HG03565 (cell line): ENCODE results near the gene SYNCRIP.
A peak's percentile ranks its signal among the peaks of the same experiment; 100 is the strongest.
"Not testable (repeated sequence)": the region's sequence is repeated elsewhere in the genome, so short reads cannot be mapped to it uniquely, and the experiment has no call there.

Experiments used
- ATAC-seq: cut with Tn5 transposase; IDR thresholded peaks from one replicate; pipeline ENCODE4 v1.9.1; 2021; ENCODE audit warnings: mild to moderate bottlenecking, moderate library complexity; ENCODE audit not compliant: unreplicated experiment

The SYNCRIP gene

GRCh38 chr6:85600713-85601313 is 41.9 kb downstream of the SYNCRIP start:
- ATAC-seq: no peak

GRCh38 chr6:85594197-85594930 is 48.3 kb downstream of the SYNCRIP start:
- ATAC-seq: no peak

GRCh38 chr6:85593438-85594196 is 49.1 kb downstream of the SYNCRIP start, which contains the start of gene SNX14:
Gene SNX14 (minus strand): TSS chr6:85593858. CDS start chr6:85593718, 140 bp downstream.
- ATAC-seq: peak; percentile 90

- ATAC-seq: no peak
These were observed 50.7 kb downstream of the SYNCRIP start for GRCh38 chr6:85592033-85592432.

GRCh38 chr6:85591207-85591606 is 51.5 kb downstream of the SYNCRIP start:
- no peak for ATAC-seq

- ATAC-seq: no peak
These were observed 56.9 kb downstream of the SYNCRIP start for GRCh38 chr6:85585741-85586140.

- ATAC-seq: not testable (repeated sequence)
These were observed 59.9 kb downstream of the SYNCRIP start for GRCh38 chr6:85582832-85583231.

GRCh38 chr6:85581572-85581971 is 61.1 kb downstream of the SYNCRIP start:
- no peak for ATAC-seq

GRCh38 chr6:85580878-85581267 is 61.8 kb downstream of the SYNCRIP start:
- ATAC-seq: peak; percentile 86

GRCh38 chr6:85580118-85580877 is 62.4 kb downstream of the SYNCRIP start:
- no peak for ATAC-seq

GRCh38 chr6:85579581-85579980 is 63.1 kb downstream of the SYNCRIP start:
- ATAC-seq: no peak

- ATAC-seq: no peak
These were observed 66.2 kb downstream of the SYNCRIP start for GRCh38 chr6:85576476-85576875.

GRCh38 chr6:85574932-85575598 is 67.6 kb downstream of the SYNCRIP start:
- no peak for ATAC-seq

- no peak for ATAC-seq
These were observed 73.4 kb downstream of the SYNCRIP start for GRCh38 chr6:85569323-85569722.

- ATAC-seq: no peak
These were observed 74.3 kb downstream of the SYNCRIP start for GRCh38 chr6:85568411-85568810.

- ATAC-seq: no peak
These were observed 77.0 kb downstream of the SYNCRIP start for GRCh38 chr6:85565736-85566135.

GRCh38 chr6:85564223-85564622 is 78.5 kb downstream of the SYNCRIP start:
- not testable (repeated sequence) for ATAC-seq
